Measurements from ENCODE around the gene MUC15.

GRCh38 chr11:26510164-26510563 lies 61.9 kb downstream of the MUC15 start:
- TF ChIP-seq CTCF (conservative IDR thresholded peaks at IDR 0.05; ENCODE audit: low read depth, low read length): no peak
- no peak for TF ChIP-seq POLR2A (IDR thresholded peaks at IDR 0.05; ENCODE audit: low read depth, low read length)
- TF ChIP-seq SMC3 (IDR thresholded peaks at IDR 0.05; ENCODE audit: low read depth, low read length): no peak
- no peak for TF ChIP-seq BHLHE40 (IDR thresholded peaks at IDR 0.05; ENCODE audit: low read depth, low read length)
- TF ChIP-seq RAD21 (IDR thresholded peaks at IDR 0.05; ENCODE audit: low read length): no peak
- no peak for TF ChIP-seq ELK1 (IDR thresholded peaks at IDR 0.05; ENCODE audit: borderline replicate concordance, low read depth, low read length)
- TF ChIP-seq RFX5 (IDR thresholded peaks at IDR 0.05; ENCODE audit: low read depth, low read length): no peak
- no peak for TF ChIP-seq USF2 (IDR thresholded peaks at IDR 0.05; ENCODE audit: low read depth, low read length)
- no peak for TF ChIP-seq RCOR1 (IDR thresholded peaks at IDR 0.05; ENCODE audit: insufficient replicate concordance, low read length)
- TF ChIP-seq FOS (IDR thresholded peaks at IDR 0.05; ENCODE audit: low read depth, low read length): no peak
- no peak for TF ChIP-seq CEBPB (IDR thresholded peaks at IDR 0.05; ENCODE audit: low read depth, low read length)
- TF ChIP-seq MXI1 (IDR thresholded peaks at IDR 0.05; ENCODE audit: borderline replicate concordance, low read depth, low read length): no peak
- no peak for TF ChIP-seq NFE2L2 (IDR thresholded peaks at IDR 0.05; ENCODE audit: low read depth, low read length)

Data from IMR-90 (cell line).